Endothelial cell of umbilical vein (primary cell): Measurements from ENCODE around the gene LPAR5. TPM values are rescaled to one million over a fixed set of nuclear protein-coding genes. Genes with fewer than 3 reads are reported as not detected.

ENCODE experiments used
- BruUV-seq: library from RNA; stranded (reverse); fragments of 400-500 nt; replicated peaks from 2 replicates; lab custom pipeline; 2021; lab: Mats Ljungman, UMichigan
- CTCF ChIA-PET: fragments of 300-600, 350-600 bp; sonication (Branson Sonifier 250); formaldehyde crosslinking; loops from one replicate; lab custom pipeline; 2021; ENCODE audit warnings: antibody characterized with exemption, inconsistent platforms; lab: Charles Lee
- POLR2A ChIA-PET: fragments of 300-600, 350-600 bp; sonication (Branson Sonifier 250); formaldehyde crosslinking; loops from one replicate; lab custom pipeline; 2021; ENCODE audit warnings: antibody characterized with exemption, inconsistent platforms; lab: Charles Lee
- DNase-seq: peaks from one replicate; pipeline ENCODE4 v3.0.0-alpha.2; 2011; ENCODE audit warnings: low read depth, low spot score
- FAIRE-seq: peaks from 2 replicates; lab custom pipeline; 2011; peaks lifted over from hg19 to GRCh38; lab: Jason Lieb, UNC
- H2AFZ ChIP-seq: 2 replicates; pipeline ENCODE4 v1.6.0; 2012; ENCODE audit warnings: low read depth, low read length, control low read depth, inconsistent platforms
- H3K27ac ChIP-seq: 2 replicates; pipeline ENCODE4 v1.5.1; 2011; ENCODE audit warnings: low read depth, mild to moderate bottlenecking, control low read depth, low read length, moderate library complexity; ENCODE audit not compliant: insufficient read depth
- H3K27me3 ChIP-seq, 2 experiments: 2 replicates each; pipeline versions ENCODE4 v1.6.0 to v1.6.1; 2011; ENCODE audit warnings: low read length in 2 of 2, mixed read lengths in 1 of 2; ENCODE audit not compliant: control insufficient read depth in 2 of 2, insufficient read depth in 2 of 2
- H3K36me3 ChIP-seq, 2 experiments: 2 replicates in 1 of 2; 3 replicates in 1 of 2; pipeline ENCODE4 v1.5.1; 2011; ENCODE audit warnings: low read length in 2 of 2, mild to moderate bottlenecking in 1 of 2, moderate library complexity in 1 of 2; ENCODE audit not compliant: control insufficient read depth in 2 of 2, insufficient read depth in 2 of 2; ENCODE audit errors: extremely low read depth in 1 of 2
- H3K4me1 ChIP-seq: 3 replicates; pipeline ENCODE4 v1.5.1; 2011; ENCODE audit warnings: mild to moderate bottlenecking, low read length; ENCODE audit not compliant: control insufficient read depth, insufficient read depth; ENCODE audit errors: extremely low read depth
- H3K4me2 ChIP-seq: 2 replicates; pipeline ENCODE4 v1.6.1; 2011; ENCODE audit warnings: low read length, control low read depth, mixed read lengths; ENCODE audit not compliant: insufficient read depth
- H3K4me3 ChIP-seq, 3 experiments: fragments of 200-600 bp in 1 of 3; sonication (generic), shearing (Covaris generic) in 1 of 3; replicated peaks in 1 of 3; 2 replicates each; pipeline ENCODE4 v1.5.1; 2011 to 2016; ENCODE audit warnings: control low read depth in 3 of 3, low read length in 3 of 3, mild to moderate bottlenecking in 2 of 3, inconsistent platforms in 1 of 3, low read depth in 1 of 3, moderate library complexity in 1 of 3; ENCODE audit not compliant: insufficient read depth in 1 of 3
- H3K79me2 ChIP-seq: 2 replicates; pipeline ENCODE4 v1.6.0; 2012; ENCODE audit warnings: low read length, inconsistent platforms; ENCODE audit not compliant: control insufficient read depth, insufficient read depth
- H3K9ac ChIP-seq: replicated peaks from 2 replicates; pipeline ENCODE3; 2011; ENCODE audit warnings: low read length, control low read depth; ENCODE audit not compliant: insufficient read depth; ENCODE audit errors: extremely low read depth
- H3K9me1 ChIP-seq: replicated peaks from 3 replicates; pipeline ENCODE4 v1.6.0; 2011; ENCODE audit warnings: mild to moderate bottlenecking, low read length; ENCODE audit not compliant: control insufficient read depth, insufficient read depth; ENCODE audit errors: extremely low read depth
- H3K9me3 ChIP-seq: replicated peaks from 2 replicates; pipeline ENCODE4 v1.5.1; 2012; ENCODE audit warnings: low read length, inconsistent platforms; ENCODE audit not compliant: control insufficient read depth, insufficient read depth
- H4K20me1 ChIP-seq: replicated peaks from 2 replicates; pipeline ENCODE3; 2011; ENCODE audit warnings: mild to moderate bottlenecking, low read length; ENCODE audit not compliant: control insufficient read depth, insufficient read depth; ENCODE audit errors: extremely low read depth
- EZH2 ChIP-seq: IDR thresholded peaks from 2 replicates; pipeline ENCODE4 v1.6.1; 2012; ENCODE audit warnings: borderline replicate concordance, low read depth, mild to moderate bottlenecking, moderate library complexity, low read length, inconsistent platforms; ENCODE audit not compliant: severe bottlenecking
- FOS ChIP-seq: IDR thresholded peaks from 2 replicates; pipeline ENCODE4 v1.6.1; 2011; ENCODE audit warnings: mild to moderate bottlenecking, low read length, moderate library complexity, borderline replicate concordance; ENCODE audit not compliant: insufficient read depth
- GATA2 ChIP-seq: IDR thresholded peaks from 2 replicates; pipeline ENCODE4 v1.7.0; 2011; ENCODE audit warnings: low read depth, mild to moderate bottlenecking, moderate library complexity, mixed read lengths, low read length; ENCODE audit not compliant: insufficient read length, insufficient read depth
- JUN ChIP-seq: IDR thresholded peaks from 2 replicates; pipeline ENCODE4 v1.6.1; 2011; ENCODE audit warnings: borderline replicate concordance, low read depth; ENCODE audit not compliant: insufficient read length, insufficient read depth
- MAX ChIP-seq: IDR thresholded peaks from 2 replicates; pipeline ENCODE4 v1.6.1; 2011; ENCODE audit not compliant: insufficient read depth, insufficient read length
- MYC ChIP-seq: IDR thresholded peaks from one replicate; pipeline ENCODE4 v1.6.1; 2011; ENCODE audit warnings: mild to moderate bottlenecking, low read depth, low read length
- POLR2A ChIP-seq: IDR thresholded peaks from 2 replicates; pipeline ENCODE4 v1.6.1; 2012; ENCODE audit warnings: low read depth, mild to moderate bottlenecking, control low read depth, low read length
- POLR2AphosphoS5 ChIP-seq: IDR thresholded peaks from 2 replicates; pipeline ENCODE4 v1.6.1; 2012; ENCODE audit warnings: low read depth, mild to moderate bottlenecking, control low read depth, low read length, moderate library complexity; ENCODE audit not compliant: insufficient read depth
- dilution Hi-C: fragments of 300-500 bp; cut with MboI; formaldehyde crosslinking; loops from one replicate; pipeline ENCODE4 v1.15.0; 2019; ENCODE audit warnings: low sequenced_read_pairs; ENCODE audit not compliant: extremely low pct_ligation_motif_present
- intact Hi-C: fragments of 100-400 bp; cut with micrococcal nuclease; formaldehyde crosslinking; loops from one replicate; pipeline ENCODE4 v1.10.0; 2022
- polyA plus RNA-seq, 4 experiments: library from polyadenylated mRNA; depleted of rRNA in 3 of 4; stranded (reverse) in 3 of 4; unstranded in 1 of 4; fragments of >200 nt; gene quantifications; 2 replicates each; pipeline versions ENCODE4 v1.2.1 to v1.2.3, GENCODE V29; 2011 to 2012; ENCODE audit warnings: missing spikeins in 1 of 4
- total RNA-seq: library from RNA; stranded (reverse); gene quantifications from 2 replicates; pipeline ENCODE4 v1.2.3, GENCODE V29; 2021
- TF ChIP-seq, protein P1 (sequence below), 2 donors: IDR thresholded peaks; 1 replicate in 1 of 2; 2 replicates in 1 of 2; pipeline ENCODE4 v1.5.1; 2011; ENCODE audit warnings: low read length in 2 of 2, mild to moderate bottlenecking in 2 of 2, moderate library complexity in 2 of 2, control low read depth in 1 of 2, inconsistent platforms in 1 of 2, low read depth in 1 of 2; ENCODE audit not compliant: insufficient read depth in 1 of 2; ENCODE audit errors: extremely low read depth in 1 of 2

The LPAR5 gene
- total and polyA plus RNA-seq, 2 donors (not counting 3 experiments of a cell fraction or from before 2014, with no cell fraction given): 0.23 TPM; not detected in 1

DNA sequence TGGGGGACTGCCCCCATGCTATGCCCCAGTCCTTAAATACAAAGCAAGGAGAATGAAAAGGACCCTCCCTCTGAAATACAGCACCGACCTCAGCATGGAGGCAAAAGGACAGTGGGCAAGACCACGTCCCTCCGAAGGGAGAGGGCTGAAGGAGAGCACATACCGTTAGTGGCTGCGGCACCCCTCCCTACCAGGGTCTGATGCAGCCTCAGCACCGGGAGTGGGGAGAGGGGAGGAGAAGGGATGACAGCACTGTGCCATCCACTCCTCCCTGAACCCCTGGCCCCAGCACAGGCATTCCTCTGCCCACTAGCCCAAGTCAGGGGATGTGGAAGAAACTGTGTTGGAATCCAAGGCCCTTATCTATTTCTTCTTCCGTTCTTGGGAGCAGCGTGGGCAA, 15.1 kb upstream of the LPAR5 start:
- Histone ChIP-seq H2AFZ (no peak overlapping the region), H3K27ac (no peak overlapping the region), H3K4me3 (no peak overlapping the region), H3K79me2 (no peaks in the 10 kb centered on the region), H3K9ac (no peak overlapping the region), H3K36me3 (peaks cover 10 to 21% of the 10 kb centered on the region in 2 experiments), H3K9me3 (no peaks in the 10 kb centered on the region), H3K9me1 (no peaks in the 10 kb centered on the region), H4K20me1 (peaks cover 3% of the 10 kb centered on the region), H3K4me2 (no peak overlapping the region), H3K27me3 (no peaks in the 10 kb centered on the region), H3K4me1 (peaks cover 3% of the 10 kb centered on the region)
- DNase-seq: no peak
- intact Hi-C loops: no loop called here
- TF ChIP-seq MYC (no peak), MAX (no peak), JUN (no peak), POLR2A (no peak), POLR2AphosphoS5 (no peak), GATA2 (no peak), FOS (no peak), EZH2 (no peak)
- TF ChIP-seq, protein P1, sequence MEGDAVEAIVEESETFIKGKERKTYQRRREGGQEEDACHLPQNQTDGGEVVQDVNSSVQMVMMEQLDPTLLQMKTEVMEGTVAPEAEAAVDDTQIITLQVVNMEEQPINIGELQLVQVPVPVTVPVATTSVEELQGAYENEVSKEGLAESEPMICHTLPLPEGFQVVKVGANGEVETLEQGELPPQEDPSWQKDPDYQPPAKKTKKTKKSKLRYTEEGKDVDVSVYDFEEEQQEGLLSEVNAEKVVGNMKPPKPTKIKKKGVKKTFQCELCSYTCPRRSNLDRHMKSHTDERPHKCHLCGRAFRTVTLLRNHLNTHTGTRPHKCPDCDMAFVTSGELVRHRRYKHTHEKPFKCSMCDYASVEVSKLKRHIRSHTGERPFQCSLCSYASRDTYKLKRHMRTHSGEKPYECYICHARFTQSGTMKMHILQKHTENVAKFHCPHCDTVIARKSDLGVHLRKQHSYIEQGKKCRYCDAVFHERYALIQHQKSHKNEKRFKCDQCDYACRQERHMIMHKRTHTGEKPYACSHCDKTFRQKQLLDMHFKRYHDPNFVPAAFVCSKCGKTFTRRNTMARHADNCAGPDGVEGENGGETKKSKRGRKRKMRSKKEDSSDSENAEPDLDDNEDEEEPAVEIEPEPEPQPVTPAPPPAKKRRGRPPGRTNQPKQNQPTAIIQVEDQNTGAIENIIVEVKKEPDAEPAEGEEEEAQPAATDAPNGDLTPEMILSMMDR (IDR thresholded peaks at IDR 0.05; ENCODE audit: extremely low read depth in 1 of 2, insufficient read depth in 1 of 2, low read depth in 1 of 2, low read length in 2 of 2): no peak
- no peak for FAIRE-seq
- ChIA-PET CTCF (no interaction called here), POLR2A (no interaction called here)
- dilution Hi-C loops: no loop called here
- BruUV-seq: no TSS peak
